ENCODE results near the gene CDH20.
A peak's percentile ranks its signal among the peaks of the same experiment; 100 is the strongest.
"Not testable (repeated sequence)": the region's sequence is repeated elsewhere in the genome, so short reads cannot be mapped to it uniquely, and the experiment has no call there.

Gene CDH20

GRCh38 chr18:61364953-61365352 is 31.7 kb downstream of the CDH20 start:
- no peak for DNase-seq
- no peak for TF ChIP-seq CTCF (IDR thresholded peaks at IDR 0.05; ENCODE audit: low read depth, low read length, missing control alignments)
- Histone ChIP-seq H3K27ac (no peak overlapping the region), H3K4me3 (ENCODE audit: low read depth, low read length) (no peak overlapping the region), H3K36me3 (replicated peaks) (no peaks in the 10 kb centered on the region), H3K27me3 (replicated peaks) (no peaks in the 10 kb centered on the region)
- in situ Hi-C loops (cut with HindIII; ENCODE audit: low pct_ligation_motif_present, low sequenced_read_pairs) = no loop called here

- no peak for DNase-seq
- no peak for TF ChIP-seq CTCF (IDR thresholded peaks at IDR 0.05; ENCODE audit: low read depth, low read length, missing control alignments)
- H3K27ac ChIP-seq = no peak overlapping the region
- H3K4me3 ChIP-seq (ENCODE audit: low read depth, low read length) = no peak overlapping the region
- in situ Hi-C loops (cut with HindIII; ENCODE audit: low pct_ligation_motif_present, low sequenced_read_pairs) = no loop called here
- H3K27me3 ChIP-seq (replicated peaks) = no peaks in the 10 kb centered on the region
- H3K36me3 ChIP-seq (replicated peaks) = no peaks in the 10 kb centered on the region
Measured at GRCh38 chr18:61368001-61368400, 34.8 kb downstream of the CDH20 start.

- H3K27ac ChIP-seq; in situ Hi-C loops (cut with HindIII; ENCODE audit: low pct_ligation_motif_present, low sequenced_read_pairs); H3K27me3 ChIP-seq (replicated peaks); H3K4me3 ChIP-seq (ENCODE audit: low read depth, low read length); DNase-seq; H3K36me3 ChIP-seq (replicated peaks): not testable (repeated sequence)
Measured at GRCh38 chr18:61369671-61370070, 36.4 kb downstream of the CDH20 start.

GRCh38 chr18:61371111-61371510 is 37.9 kb downstream of the CDH20 start:
- Histone ChIP-seq H3K27ac (no peak overlapping the region), H3K4me3 (ENCODE audit: low read depth, low read length) (no peak overlapping the region), H3K36me3 (replicated peaks) (no peaks in the 10 kb centered on the region), H3K27me3 (replicated peaks) (no peaks in the 10 kb centered on the region)
- no peak for DNase-seq
- in situ Hi-C loops (cut with HindIII; ENCODE audit: low pct_ligation_motif_present, low sequenced_read_pairs) = no loop called here
- no peak for TF ChIP-seq CTCF (IDR thresholded peaks at IDR 0.05; ENCODE audit: low read depth, low read length, missing control alignments)

GRCh38 chr18:61379827-61380226 is 46.6 kb downstream of the CDH20 start:
- no peaks in the 10 kb centered on the region for H3K36me3 ChIP-seq (replicated peaks)
- no peaks in the 10 kb centered on the region for H3K27me3 ChIP-seq (replicated peaks)
- H3K27ac ChIP-seq = no peak overlapping the region
- in situ Hi-C loops (cut with HindIII; ENCODE audit: low pct_ligation_motif_present, low sequenced_read_pairs) = no loop called here
- TF ChIP-seq CTCF (IDR thresholded peaks at IDR 0.05; ENCODE audit: low read depth, low read length, missing control alignments) = no peak
- H3K4me3 ChIP-seq (ENCODE audit: low read depth, low read length) = no peak overlapping the region
- no peak for DNase-seq

GRCh38 chr18:61388010-61388409 is 54.8 kb downstream of the CDH20 start:
- peak; percentile 9 for DNase-seq
- Histone ChIP-seq H3K4me3 (ENCODE audit: low read depth, low read length) (no peak overlapping the region), H3K36me3 (replicated peaks) (no peaks in the 10 kb centered on the region), H3K27me3 (replicated peaks) (no peaks in the 10 kb centered on the region), H3K27ac (no peak overlapping the region)
- in situ Hi-C loops (cut with HindIII; ENCODE audit: low pct_ligation_motif_present, low sequenced_read_pairs) = no loop called here
- no peak for TF ChIP-seq CTCF (IDR thresholded peaks at IDR 0.05; ENCODE audit: low read depth, low read length, missing control alignments)
